H1 (cell line): Measurements from ENCODE around the gene PRR23C. TPM values are rescaled to one million over a fixed set of nuclear protein-coding genes. Genes with fewer than 3 reads are reported as not detected.

ENCODE experiments used
- CBX8 ChIP-seq: fragments of 300-800, 300-1000 bp; sonication (generic); IDR thresholded peaks from 2 replicates; pipeline ENCODE4 v1.7.1; 2016; ENCODE audit warnings: low read depth, low read length, borderline replicate concordance
- CHD1 ChIP-seq: IDR thresholded peaks from 2 replicates; pipeline ENCODE4 v1.6.1; 2012; ENCODE audit warnings: low read depth, low read length, improper control_type of control experiment
- NANOG ChIP-seq: IDR thresholded peaks from 2 replicates; pipeline ENCODE4 v1.6.1; 2011; ENCODE audit warnings: low read length, low read depth, mild to moderate bottlenecking, inconsistent platforms; ENCODE audit not compliant: insufficient read depth, poor library complexity, severe bottlenecking
- POLR2AphosphoS5 ChIP-seq: IDR thresholded peaks from 2 replicates; pipeline ENCODE4 v1.6.1; 2011; ENCODE audit warnings: low read depth, low read length
- SIX5 ChIP-seq: IDR thresholded peaks from 2 replicates; pipeline ENCODE4 v1.6.1; 2011; ENCODE audit warnings: mild to moderate bottlenecking, low read depth, low read length
- polyA plus RNA-seq, 7 experiments: library from polyadenylated mRNA; depleted of rRNA in 3 of 7; stranded (reverse) in 5 of 7; unstranded in 2 of 7; fragments of >200 nt in 5 of 7; fragments of 200-250 nt in 2 of 7; gene quantifications; 1 replicate in 5 of 7; 2 replicates in 1 of 7; 4 replicates in 1 of 7; pipeline versions ENCODE4 v1.2.1 to v1.2.3, GENCODE V29; 2011 to 2013; ENCODE audit warnings: missing spikeins in 2 of 7, mixed read lengths in 2 of 7
- total RNA-seq: library from RNA; stranded (reverse); fragmentation: NEBNext Ultra II Directional; extraction: Animal tissue kit (Norgen Biotek cat#: 25700); gene quantifications from 2 replicates; pipeline ENCODE4 v1.2.1, GENCODE V29; 2021
- TF ChIP-seq, protein P1 (sequence below), 3 experiments: IDR thresholded peaks; 1 replicate in 2 of 3; 2 replicates in 1 of 3; pipeline versions ENCODE4 v1.5.1 to v1.6.1; 2011; ENCODE audit warnings: low read length in 3 of 3, mild to moderate bottlenecking in 3 of 3, inconsistent platforms in 2 of 3, low read depth in 1 of 3, moderate library complexity in 1 of 3; ENCODE audit not compliant: insufficient read depth in 1 of 3; ENCODE audit errors: control extremely low read depth in 1 of 3

PRR23C gene
- total and polyA plus RNA-seq, 2 of the 8 experiments (the other 6 are each of a cell fraction or from before 2014, with no cell fraction given), result not detected

DNA sequence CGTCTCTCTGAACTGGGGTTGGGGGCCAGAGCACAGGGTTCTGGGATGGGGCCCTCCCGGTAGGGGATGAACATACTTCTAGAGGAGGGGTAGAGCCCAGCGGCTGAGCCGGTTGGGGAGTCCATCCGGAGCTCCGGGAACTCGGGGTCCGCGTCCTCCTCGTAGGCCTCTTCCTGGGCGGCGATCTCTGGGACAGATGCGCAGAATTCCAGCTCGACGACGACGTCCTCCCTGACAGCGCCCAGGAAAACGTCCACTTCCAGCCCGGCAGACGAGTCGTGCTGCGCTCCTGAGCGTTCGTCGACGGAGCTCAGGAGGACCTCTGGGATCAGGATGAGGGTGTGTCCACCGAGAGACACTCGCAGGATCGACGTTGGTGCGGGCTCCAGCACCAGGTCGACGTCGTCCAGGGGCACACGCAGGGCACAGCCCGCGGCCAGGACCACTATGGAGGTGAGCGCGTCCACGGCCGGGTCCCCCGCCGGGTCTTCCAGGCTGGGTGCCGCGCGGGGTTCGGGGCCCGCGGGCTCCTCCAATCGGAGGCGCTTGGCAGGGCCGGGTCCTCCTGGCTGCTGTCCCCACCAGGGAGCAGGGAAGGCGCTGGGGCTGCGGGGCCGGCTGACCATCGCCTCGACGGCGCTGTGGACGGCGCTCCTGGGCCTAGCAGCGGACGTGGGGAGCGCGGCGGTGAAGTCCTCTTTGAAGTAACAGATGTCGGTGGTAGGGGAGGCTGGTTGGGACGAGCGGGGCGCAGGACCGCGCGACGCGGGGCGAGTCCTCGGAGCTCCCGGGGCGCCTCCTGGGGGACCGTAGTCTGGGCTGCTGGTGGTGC lies 24.4 kb downstream of the PRR23C start (continued):
- TF ChIP-seq, protein P1, sequence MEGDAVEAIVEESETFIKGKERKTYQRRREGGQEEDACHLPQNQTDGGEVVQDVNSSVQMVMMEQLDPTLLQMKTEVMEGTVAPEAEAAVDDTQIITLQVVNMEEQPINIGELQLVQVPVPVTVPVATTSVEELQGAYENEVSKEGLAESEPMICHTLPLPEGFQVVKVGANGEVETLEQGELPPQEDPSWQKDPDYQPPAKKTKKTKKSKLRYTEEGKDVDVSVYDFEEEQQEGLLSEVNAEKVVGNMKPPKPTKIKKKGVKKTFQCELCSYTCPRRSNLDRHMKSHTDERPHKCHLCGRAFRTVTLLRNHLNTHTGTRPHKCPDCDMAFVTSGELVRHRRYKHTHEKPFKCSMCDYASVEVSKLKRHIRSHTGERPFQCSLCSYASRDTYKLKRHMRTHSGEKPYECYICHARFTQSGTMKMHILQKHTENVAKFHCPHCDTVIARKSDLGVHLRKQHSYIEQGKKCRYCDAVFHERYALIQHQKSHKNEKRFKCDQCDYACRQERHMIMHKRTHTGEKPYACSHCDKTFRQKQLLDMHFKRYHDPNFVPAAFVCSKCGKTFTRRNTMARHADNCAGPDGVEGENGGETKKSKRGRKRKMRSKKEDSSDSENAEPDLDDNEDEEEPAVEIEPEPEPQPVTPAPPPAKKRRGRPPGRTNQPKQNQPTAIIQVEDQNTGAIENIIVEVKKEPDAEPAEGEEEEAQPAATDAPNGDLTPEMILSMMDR (IDR thresholded peaks at IDR 0.05; ENCODE audit: control extremely low read depth in 1 of 3, insufficient read depth in 1 of 3, low read depth in 1 of 3, low read length in 3 of 3), result no peak
- TF ChIP-seq CHD1 (no peak), SIX5 (no peak), POLR2AphosphoS5 (no peak), CBX8 (no peak), NANOG (no peak)
